Chondrocyte (in vitro differentiated cells): ENCODE measurements around the gene GCSAM. TPM values are rescaled to one million over a fixed set of nuclear protein-coding genes. Genes with fewer than 3 reads are reported as not detected.

ENCODE experiments used
- DNase-seq: peaks from one replicate; pipeline ENCODE4 v3.0.0; 2021; ENCODE audit warnings: mixed read lengths, low spot score
- H3K27ac Mint-ChIP-seq: one replicate; pipeline ENCODE4 v1.8.0; 2021; ENCODE audit warnings: mild to moderate bottlenecking, moderate library complexity, mixed read lengths; ENCODE audit not compliant: unreplicated experiment
- H3K27me3 Mint-ChIP-seq: 2 replicates; pipeline ENCODE4 v1.8.0; 2021; ENCODE audit warnings: low read depth, mixed read lengths
- H3K36me3 Mint-ChIP-seq: 2 replicates; pipeline ENCODE4 v1.8.0; 2021; ENCODE audit warnings: low read depth, mixed read lengths
- H3K4me1 Mint-ChIP-seq: 2 replicates; pipeline ENCODE4 v1.8.0; 2021; ENCODE audit warnings: low read depth, mild to moderate bottlenecking, mixed read lengths
- H3K4me3 Mint-ChIP-seq: one replicate; pipeline ENCODE4 v1.8.0; 2021; ENCODE audit warnings: mild to moderate bottlenecking, moderate library complexity, mixed read lengths; ENCODE audit not compliant: unreplicated experiment
- H3K9me3 Mint-ChIP-seq: 2 replicates; pipeline ENCODE4 v1.8.0; 2021; ENCODE audit warnings: low read depth, mixed read lengths
- CTCF ChIP-seq: fragments of 200-600 bp; sonication (generic); IDR thresholded peaks from 2 replicates; pipeline ENCODE4 v1.5.0; 2021; ENCODE audit warnings: antibody characterized with exemption, mild to moderate bottlenecking, moderate library complexity
- total RNA-seq: library from RNA; stranded (reverse); gene quantifications from 3 replicates; pipeline ENCODE4 v1.2.1, GENCODE V29; 2021

GCSAM gene
- total RNA-seq, 1 donor from 2014 or later = not detected

GRCh38 chr3:112119962-112120836 is 12.8 kb downstream of the GCSAM start:
- no peak for TF ChIP-seq CTCF
- Mint-ChIP-seq H3K4me1 (peaks cover 10% of the 10 kb centered on the region), H3K27me3 (no peaks in the 10 kb centered on the region), H3K4me3 (no peak overlapping the region), H3K9me3 (no peaks in the 10 kb centered on the region), H3K27ac (no peak overlapping the region), H3K36me3 (peaks cover 12% of the 10 kb centered on the region)
- no peak for DNase-seq

- TF ChIP-seq CTCF = peak; percentile 10
- no peaks in the 10 kb centered on the region for H3K9me3 Mint-ChIP-seq
These were observed 15.0 kb downstream of the GCSAM start for GRCh38 chr3:112117841-112118571.

DNA sequence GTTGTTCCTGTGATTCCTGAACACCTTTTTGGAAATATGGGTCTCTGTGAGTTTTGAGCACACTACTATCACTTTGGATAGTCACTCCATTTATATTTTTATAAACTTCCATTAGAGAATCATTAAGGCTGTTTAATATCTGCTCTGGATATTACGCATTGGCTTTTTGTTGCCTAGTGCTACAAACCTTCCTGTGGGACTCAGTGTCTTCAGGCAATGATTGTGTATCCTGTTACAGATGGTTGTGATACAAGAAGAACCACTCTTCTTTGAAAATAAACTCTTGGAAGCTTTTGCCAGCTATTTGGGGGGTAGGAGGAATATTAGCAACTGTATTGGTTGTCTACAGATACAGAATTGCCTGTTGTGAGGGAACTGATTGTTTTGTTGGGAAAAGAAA is 15.6 kb downstream of the GCSAM start:
- H3K9me3 Mint-ChIP-seq = no peaks in the 10 kb centered on the region
- DNase-seq = no peak
- no peak for TF ChIP-seq CTCF
- peaks cover 20% of the 10 kb centered on the region for H3K36me3 Mint-ChIP-seq
- H3K4me1 Mint-ChIP-seq = peaks cover 10% of the 10 kb centered on the region
- no peaks in the 10 kb centered on the region for H3K27me3 Mint-ChIP-seq
- H3K4me3 Mint-ChIP-seq = no peak overlapping the region
- no peak overlapping the region for H3K27ac Mint-ChIP-seq

More at GRCh38 chr3:112117841-112118571, 15.0 kb downstream of the GCSAM start:
- no peak for DNase-seq
- Mint-ChIP-seq H3K4me1 (peaks cover 10% of the 10 kb centered on the region), H3K4me3 (no peak overlapping the region), H3K27ac (no peak overlapping the region), H3K27me3 (no peaks in the 10 kb centered on the region), H3K36me3 (peaks cover 17% of the 10 kb centered on the region)

DNA sequence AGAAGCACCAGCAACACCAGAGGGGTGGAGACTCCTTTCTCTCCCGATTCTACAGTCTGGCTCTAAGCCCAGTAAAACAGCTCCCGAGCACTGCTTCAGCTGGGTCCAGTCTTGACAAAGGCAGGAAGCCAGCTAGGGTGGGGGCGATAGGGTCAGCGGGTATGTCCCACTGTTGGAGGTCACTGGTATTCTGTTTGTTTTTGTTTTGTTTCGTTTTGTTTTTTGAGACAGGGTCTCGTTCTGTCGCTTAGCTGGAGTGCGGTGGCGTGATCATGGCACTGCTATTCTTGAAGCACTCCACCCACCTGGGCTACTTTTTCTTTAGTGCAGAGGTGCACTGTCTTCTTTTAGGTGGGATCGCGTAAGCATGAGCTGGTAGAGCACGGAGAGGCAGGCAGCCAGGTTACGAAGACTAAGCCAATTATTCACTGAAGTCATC is 16.3 kb downstream of the GCSAM start:
- Mint-ChIP-seq H3K4me1 (peaks cover 10% of the 10 kb centered on the region), H3K36me3 (peaks cover 22% of the 10 kb centered on the region), H3K9me3 (no peaks in the 10 kb centered on the region), H3K27me3 (no peaks in the 10 kb centered on the region), H3K27ac (no peak overlapping the region), H3K4me3 (no peak overlapping the region)
- TF ChIP-seq CTCF = no peak
- no peak for DNase-seq

DNA sequence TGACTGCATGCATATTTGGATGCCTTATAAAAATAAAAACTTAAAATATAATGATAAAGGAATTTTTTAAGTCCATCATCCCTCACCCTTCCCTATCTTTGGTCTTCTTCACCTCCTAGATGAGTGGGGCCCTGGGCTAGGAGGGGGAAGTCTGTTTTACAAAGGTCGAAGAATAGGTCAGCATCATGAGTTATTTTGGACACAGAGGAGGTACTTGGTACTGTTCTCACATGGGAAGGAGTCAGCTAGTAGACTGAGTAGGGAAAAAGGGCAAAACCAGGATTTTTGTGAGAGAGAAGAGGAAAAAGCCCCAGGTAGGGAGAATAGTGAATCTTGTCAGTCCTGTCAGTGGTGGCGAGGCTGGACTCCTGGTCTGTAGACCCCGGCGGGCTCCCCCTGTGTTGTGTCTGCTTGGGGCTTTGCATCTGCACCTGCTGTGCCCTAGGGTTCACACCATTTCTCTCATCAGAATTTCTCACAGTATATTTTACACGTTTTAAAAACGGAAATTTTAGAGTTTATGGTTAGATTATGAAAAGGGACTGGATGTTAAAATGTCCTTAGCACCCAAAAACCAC is 17.2 kb downstream of the GCSAM start:
- no peaks in the 10 kb centered on the region for H3K27me3 Mint-ChIP-seq
- no peak overlapping the region for H3K4me3 Mint-ChIP-seq
- H3K4me1 Mint-ChIP-seq = peaks cover 10% of the 10 kb centered on the region
- no peak for DNase-seq
- H3K36me3 Mint-ChIP-seq = peaks cover 22% of the 10 kb centered on the region
- no peak overlapping the region for H3K27ac Mint-ChIP-seq
- TF ChIP-seq CTCF = no peak
- no peaks in the 10 kb centered on the region for H3K9me3 Mint-ChIP-seq
